HG02870 (cell line): ENCODE data around the gene UVSSA.
A peak's percentile ranks its signal among the peaks of the same experiment; 100 is the strongest.

Experiments used
- ATAC-seq: cut with Tn5 transposase; IDR thresholded peaks from one replicate; pipeline ENCODE4 v1.9.1; 2021; ENCODE audit warnings: mild to moderate bottlenecking, moderate library complexity; ENCODE audit not compliant: unreplicated experiment

UVSSA gene, protein sequence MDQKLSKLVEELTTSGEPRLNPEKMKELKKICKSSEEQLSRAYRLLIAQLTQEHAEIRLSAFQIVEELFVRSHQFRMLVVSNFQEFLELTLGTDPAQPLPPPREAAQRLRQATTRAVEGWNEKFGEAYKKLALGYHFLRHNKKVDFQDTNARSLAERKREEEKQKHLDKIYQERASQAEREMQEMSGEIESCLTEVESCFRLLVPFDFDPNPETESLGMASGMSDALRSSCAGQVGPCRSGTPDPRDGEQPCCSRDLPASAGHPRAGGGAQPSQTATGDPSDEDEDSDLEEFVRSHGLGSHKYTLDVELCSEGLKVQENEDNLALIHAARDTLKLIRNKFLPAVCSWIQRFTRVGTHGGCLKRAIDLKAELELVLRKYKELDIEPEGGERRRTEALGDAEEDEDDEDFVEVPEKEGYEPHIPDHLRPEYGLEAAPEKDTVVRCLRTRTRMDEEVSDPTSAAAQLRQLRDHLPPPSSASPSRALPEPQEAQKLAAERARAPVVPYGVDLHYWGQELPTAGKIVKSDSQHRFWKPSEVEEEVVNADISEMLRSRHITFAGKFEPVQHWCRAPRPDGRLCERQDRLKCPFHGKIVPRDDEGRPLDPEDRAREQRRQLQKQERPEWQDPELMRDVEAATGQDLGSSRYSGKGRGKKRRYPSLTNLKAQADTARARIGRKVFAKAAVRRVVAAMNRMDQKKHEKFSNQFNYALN

DNA sequence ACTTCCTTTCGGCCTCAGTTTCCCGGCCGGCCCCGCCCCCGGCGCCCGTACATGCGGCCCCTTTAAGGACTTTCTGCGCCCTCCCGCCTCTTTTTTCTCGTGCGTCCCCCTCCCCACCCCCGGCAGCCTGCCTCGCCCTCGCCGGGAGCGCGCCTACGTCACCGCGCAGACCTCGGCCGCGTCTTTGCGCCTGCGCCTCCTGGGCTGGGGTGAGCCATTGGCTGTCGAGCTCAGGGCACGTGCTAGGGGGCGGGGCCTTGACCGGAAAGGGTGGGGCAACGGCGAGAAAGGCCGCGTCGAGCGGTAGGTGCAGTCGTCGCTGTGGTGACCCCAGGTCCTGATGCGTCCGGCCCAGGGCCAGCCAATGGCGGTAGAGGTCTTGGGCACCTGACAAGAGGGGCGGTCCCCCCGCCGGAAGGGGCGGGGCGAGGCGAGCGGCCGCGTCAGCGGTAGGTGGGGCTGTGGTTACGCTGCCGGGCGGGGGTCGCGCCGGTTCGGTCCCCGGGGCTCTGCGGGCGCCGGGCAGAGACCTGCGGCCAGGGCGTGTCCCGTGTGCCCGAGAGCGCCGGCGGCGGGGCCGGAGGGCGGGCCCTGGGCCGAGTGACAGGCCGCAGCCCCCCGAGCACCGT, at the start of gene UVSSA:
TSS of gene UVSSA (plus strand) at position 428 of the 629 bp plus-strand sequence. CDS start 884 bp downstream, outside the sequence.
- peak; percentile 94 for ATAC-seq

DNA sequence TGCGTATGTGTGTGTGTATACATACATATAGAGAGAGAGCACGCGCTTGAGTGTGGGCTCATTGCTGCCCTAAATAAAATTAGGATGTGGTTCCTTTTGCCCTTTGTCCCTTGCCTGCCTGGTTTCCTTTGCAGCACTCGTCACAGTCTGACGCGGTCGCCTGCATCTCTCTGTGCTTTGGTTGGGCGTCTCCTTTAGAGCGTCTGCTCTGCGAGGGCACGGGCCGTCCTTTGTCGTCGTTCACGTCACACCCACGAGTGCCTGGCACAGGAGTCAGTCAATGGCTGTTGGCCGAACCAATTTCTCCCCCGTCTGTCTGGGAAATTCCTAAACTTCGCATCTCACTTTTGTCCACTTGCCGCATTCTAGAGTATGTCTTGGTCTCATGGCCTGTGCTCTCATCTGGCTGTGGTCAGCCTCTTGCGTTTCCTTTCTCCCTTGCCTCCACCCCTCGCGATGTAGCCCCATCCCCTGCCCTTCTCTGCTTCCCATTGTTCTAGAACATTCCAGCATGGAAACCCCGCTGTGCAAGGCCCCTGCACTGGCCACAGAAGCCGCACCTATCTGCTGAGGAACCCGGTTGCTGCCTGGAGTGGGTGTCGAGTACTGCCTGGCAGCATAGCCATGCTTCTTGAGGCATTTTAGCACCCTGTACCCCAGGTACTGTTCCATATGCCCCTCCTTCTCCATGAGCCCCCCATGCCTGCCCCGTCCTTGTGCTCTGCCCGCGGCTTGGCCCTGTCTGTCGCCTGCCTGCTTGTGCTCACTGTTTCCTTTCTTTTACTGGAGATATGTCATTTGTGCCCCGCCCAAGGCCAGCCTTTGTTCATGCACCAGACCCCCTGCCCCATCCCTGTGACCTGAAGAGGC, 49.3 kb upstream of the UVSSA start:
- ATAC-seq, result no peak

DNA sequence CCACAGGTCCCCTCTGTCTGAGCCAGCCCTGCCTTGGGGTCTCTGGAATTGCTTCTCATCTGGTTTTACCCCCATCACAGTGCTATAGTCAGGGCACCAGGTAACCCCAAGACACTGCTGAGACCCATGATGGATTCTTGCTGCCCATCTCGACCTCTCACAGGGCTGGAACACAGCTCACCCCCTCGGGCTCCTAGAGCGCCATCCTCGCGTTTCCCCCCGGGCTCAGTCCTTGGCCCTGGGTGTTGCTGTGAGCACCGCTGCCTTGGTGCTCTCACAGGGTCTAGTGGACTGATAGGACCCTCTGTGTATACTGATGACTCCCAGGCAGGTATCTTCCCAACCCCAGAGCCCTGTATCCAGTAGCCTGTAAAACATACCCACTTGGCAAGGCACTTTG, 48.5 kb upstream of the UVSSA start:
- ATAC-seq, result no peak

DNA sequence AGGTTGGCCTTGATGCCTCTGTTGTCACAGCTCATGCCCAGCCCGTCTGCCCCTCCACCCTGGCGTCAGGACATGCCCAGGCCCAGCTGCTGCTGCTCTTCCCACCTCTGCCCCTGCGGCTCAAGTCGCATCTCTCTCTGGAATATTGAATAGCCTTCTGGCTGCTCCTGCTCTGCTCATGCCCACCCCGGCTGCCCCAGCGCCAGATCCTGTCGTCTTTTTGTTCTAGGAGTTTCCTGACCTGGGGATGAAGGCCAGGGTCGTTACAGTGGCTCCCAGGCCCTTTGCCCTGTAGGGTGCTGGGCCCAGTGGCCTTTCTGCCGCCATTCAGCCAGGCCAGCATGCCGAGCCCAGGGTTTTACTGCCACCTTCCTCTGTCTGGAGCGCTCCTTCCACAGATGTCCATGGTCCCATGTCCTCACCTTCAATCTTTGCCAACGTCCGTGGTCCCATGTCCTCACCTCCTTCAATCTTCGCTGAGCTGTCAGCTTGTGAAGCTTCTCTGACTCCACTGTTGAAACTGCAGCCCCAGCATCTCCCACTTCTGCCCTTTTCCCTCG, 47.6 kb upstream of the UVSSA start:
- no peak for ATAC-seq

DNA sequence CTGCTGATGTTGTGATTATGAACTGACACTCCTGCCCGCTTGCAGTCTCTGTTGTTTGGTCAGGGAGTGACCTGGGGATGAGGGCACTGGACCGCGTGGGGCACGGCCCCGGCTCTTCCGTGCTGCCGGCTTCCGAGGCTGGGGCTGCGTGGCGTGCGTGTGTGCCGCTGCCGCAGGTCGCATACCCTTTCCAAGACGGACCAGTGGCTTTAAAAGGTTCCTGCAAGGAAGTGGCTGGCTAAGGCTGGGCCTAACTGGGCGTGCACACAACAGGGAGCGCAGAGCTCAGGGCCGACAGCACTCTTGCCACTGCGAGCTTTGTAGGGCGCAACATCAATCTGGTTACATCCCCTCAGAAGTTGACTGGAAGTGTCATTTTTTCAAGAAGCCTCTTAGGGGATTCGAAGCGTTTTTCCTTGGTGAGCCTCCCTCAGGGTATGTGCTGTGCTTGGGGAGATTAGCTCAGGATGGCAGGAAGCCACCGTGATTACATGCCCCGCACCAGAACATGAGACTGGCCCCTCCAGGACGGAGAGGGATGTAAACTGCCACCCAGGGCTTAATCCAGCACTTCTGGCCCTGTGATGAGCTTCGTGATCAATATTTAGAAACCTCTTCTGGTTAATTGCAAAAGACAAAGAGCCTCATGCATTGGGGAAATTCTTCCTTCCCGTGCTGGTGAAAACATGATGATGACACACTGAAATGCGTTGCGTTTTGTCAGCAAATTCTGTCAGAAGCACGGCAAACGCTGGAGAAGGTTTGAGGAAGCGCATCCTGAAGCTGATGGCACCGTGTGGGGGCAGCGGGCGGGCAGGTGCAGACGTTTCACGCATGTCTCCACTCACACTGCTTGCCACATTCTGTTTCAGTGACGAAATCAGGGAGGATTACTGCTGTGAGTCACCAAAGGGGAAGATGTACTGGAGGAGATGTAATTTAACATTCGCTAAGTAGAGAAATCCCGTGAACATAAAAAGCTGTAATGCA, 46.2 kb upstream of the UVSSA start:
- no peak for ATAC-seq

DNA sequence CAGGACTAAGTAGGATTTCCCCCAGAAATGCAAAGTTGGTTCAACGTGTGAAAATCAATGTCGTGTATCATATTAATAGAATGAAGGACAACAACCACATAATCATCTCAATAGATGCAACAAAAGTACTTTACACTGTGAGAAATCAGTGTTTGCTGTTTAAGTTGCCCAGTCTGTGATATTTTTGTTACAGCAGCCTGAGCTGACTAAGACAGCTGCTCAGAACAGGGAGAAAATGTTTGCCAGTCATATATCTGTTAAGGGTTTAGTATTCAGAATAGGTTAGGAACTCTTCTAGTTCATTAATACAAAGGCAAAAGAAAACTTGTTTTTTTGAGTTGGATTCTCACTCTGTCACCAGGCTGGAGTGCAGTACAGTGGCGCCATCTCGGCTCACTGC, 44.8 kb upstream of the UVSSA start:
- no peak for ATAC-seq

DNA sequence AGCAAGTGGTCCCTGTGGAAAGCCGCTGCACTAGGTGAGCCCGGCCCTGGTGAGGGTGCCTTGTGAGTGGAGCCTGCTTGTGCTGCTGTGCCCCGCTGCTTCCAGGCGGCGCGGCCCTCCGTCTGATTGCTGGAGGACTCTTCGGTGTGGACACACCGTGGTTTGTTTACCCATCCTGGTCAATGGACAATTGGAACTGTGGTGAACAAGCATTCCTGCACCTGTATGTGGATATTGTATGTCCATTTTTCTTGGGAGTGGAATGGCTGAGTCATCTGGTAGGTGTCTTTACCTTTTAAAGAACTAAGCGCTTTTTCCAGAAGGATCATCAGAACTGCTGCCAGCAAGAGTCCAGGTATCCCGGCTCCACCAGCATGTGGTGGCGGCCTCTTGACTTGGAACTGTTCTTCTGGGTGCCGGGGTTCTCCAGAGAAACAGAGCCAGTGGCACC, 41.7 kb upstream of the UVSSA start:
- ATAC-seq, result no peak

DNA sequence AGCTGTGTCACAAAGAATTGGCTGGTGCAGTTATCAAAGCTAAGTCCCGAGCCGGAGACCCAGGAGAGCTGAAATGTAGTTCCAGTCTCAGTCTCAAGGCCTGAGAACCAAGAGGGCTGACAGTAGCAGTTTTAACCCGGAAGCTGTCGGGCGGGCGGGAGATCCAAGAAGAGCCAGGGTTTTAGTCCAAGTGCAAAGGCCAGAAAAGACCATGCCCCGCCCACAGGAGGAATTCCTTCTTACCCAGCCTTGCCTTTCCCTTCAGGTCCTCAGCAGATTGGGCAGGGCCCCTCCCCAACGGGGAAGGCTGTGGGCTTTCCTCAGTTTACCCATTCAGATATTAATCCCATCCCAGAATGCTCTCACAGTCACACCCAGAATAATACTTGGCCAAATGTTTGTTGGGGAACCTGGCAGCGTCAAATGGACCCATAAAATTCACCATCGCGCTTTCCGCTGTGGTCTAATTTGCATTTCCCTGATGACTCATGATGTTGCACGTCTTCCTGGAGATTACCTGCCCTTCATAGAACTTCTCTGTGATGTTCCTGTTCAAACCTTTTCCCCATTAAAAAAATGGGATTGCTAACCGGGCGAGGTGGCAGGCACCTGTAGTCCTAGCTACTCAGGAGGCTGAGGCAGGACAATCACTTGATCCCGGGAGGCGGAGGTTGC, 41.1 kb upstream of the UVSSA start:
- ATAC-seq, result no peak

DNA sequence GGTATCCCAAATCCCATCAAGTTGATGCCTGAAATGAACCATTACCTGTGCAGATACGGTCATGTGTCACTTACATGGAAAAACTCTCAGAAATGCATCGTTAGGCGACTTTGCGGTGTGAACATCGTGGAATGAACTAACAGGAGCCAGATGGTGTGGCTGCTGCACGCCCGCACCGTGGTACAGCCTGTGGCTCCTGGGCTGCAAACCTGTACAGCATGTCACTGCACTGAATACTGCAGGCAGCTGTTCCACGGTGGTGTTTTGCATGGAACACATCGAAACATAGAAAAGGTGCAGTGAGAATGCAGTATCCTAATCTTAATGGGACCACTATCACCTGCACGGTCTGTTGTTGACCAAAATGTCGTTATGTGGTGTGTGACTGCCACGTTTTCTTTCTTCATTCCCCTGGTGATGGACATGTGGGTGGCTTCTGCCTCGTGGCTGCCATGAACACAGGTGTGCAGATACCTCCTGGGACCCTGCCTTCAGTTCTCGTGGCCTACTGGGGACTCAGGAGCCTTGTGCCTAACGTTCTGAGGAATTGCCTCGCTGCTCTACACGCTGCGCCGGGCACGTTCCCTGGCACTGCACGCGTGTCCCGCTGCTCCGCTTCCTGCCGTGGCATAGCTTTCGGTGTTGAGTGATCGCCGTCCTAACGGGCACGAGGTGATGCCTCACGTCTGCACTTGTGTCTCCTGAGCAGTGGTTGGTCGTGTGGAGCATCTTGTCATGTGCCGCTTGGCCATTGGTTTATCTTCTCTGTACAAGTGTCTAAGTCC, 38.9 kb upstream of the UVSSA start:
- no peak for ATAC-seq

DNA sequence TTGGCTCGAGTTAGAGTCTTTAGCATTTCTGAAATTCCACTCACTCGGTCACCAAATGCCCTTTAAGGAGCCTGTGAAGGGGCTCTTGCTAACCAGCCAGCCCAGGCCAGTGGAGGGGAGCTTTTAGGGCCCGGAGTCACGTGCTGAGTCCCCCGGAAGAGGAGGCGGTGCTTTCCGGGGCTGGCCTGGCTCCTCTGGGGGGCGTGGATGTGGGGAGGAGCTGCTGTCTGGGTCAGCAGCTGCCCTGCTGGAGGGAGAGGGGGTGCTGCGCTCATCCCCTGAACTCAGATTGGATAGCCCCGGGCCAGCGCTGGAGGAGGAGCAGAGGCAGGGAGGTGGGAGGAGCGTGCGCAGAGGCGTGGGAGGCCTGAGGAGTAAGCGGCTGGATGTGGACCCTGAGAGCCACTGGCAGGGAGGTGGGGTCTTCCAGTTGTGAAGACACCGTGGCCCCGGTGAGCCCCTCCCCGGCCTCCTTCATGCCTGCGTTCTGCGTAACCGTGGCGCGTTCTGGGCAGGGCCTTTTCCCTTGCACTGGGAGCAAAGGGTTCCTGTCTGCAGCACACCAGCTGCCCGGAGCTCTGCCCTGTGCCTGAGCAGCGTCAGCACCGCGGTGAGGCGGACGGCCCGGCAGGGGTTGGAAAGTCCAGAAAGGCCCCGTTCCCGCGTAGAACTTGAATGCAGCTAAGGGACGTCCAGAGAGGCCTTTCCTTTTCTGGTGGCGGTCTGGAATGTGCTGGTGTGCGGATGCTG, 37.6 kb upstream of the UVSSA start:
- no peak for ATAC-seq

DNA sequence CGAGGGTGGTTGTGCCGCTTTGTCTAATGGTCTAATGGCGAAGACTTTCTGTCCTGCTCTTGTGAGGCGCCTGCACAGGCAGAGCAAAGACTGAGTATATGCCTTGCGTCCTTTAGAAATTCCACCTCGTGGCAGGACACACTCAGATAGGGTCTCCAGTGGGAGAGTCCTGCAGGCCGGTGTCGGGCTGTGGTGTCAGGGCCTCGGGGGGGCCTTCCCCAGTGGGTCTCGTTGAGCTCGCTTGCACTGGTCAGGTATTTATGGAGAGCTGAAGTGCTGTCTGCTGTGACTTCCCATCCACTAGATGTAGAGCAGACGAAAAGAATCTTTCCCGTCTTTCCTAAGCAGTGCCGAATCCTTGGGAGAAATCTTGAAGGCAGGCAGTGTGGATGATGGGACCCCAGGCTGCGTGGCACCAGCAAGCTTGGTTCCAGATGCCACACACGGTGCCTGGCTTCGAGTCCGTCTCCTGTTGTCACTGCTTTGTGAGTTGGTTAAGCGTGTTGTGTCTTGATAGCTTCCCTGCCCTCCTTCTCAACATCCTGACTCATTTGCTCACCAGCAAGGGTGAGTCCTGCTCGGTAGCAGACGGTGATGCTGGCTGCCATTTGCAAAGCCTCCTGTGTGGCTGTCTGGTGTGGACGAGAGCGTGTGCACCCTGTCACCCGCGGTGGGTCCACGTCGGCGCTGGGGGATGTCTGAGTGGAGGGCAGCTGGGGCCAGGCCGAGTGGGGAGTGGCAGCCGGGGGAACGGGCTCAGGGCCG, 36.8 kb upstream of the UVSSA start:
- no peak for ATAC-seq

DNA sequence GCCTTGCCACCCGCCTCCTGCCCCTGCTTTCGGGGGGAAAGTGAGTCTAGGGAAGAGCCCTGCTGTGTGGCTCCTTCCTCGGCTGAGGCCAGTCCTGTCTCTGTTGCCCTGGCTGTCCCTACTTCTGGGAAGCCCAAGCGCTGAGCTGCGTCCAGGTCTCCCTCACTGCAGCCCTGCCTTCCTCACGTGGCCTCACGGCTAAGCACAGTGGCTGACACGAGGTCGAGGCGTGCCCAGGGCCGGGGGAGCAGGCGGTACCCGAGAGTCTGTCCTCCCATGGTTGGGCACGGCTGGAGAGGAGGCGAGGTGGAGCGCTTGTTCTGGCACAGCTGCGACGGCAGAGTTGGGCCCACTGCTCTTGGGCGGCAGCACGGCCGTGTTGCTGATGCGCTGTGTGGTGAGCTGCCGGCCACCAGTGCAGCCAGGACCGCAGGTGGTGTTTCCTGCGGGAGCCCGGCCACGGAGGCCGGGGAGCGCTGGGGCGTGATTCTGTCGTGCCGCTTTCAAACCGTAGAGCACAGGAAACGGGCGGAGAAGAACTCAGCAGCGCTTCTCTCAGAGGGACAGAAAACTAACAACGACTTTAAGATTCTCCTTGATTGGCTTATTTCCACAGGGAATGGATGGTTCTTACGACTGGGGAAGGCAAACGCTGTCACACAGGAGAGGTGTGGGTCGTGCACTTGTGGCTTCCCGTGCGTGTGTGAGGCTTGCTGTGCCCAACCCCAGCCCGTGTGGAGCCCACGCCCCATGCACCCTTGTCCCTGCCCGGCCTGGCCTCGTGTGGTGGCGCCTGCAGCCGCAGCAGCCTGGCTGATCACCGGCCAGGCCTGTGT, 36.0 kb upstream of the UVSSA start:
- ATAC-seq, result no peak

DNA sequence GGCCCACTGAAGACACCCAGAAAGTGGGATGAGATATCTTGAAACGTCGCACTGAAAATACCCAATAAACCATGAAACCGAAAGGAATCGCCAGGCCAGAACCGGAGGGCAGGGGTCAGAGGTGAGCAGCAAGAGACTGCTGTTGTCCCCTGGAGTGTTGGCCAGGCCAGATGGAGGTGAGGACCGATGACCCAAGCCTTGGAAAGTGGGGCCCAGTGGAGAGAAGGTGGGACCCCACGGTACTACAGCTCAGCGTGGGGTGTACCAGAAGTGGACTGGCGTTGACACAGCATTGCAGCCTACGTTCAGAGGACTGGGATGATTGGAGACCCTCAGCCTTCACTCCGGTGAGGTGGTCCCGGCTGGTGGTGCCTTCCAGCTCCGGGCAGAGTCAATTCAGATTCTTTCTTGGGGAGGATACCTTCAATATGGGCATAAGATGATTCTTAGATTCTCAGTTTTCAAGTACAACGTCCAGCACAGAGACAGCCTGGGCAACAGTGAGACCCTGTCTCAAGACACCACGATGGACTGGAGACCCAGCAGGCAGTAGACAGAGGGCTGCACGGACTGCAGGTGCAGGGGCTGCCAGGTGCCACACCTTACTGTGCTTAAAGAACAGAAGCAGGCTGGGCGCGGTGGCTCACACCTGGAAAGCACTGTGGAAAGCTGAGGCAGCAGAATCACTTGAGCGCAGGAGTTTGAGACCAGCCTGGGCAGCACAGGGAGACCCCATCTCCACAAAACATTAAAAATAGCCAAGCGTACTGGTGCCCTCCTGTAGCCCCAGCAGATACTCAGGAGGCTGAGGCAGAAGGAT, 34.0 kb upstream of the UVSSA start:
- ATAC-seq, result no peak

DNA sequence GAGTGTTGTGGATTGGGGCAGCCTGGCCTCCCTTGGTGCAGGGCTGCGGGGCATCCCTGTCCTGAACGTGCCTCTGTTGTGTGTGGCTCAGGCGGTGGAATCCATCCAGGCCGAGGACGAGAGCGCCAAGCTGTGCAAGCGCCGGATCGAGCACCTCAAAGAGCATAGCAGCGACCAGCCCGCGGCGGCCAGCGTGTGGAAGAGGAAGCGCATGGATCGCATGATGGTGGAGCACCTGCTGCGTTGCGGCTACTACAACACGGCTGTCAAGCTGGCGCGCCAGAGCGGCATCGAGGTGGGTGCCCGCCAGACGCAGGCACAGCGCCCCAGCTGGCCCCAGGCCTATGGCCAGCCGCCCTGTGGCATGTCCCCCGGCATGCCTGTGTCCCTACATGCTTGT, 31.7 kb upstream of the UVSSA start:
- no peak for ATAC-seq
